NCI-H524 treated with DMSO at 0.1 percent for 48 hours (cell line): ENCODE results near the gene PHKA2.

Source experiments
- DNase-seq: peaks from one replicate; lab custom pipeline; 2025; lab: John Stamatoyannopoulos, UW

The PHKA2 gene

GRCh38 chrX:18927558-18927957, 56.4 kb downstream of the PHKA2 start:
- peak; percentile 30 for DNase-seq

- no peak for DNase-seq
Observed at GRCh38 chrX:18924507-18925088, 59.3 kb downstream of the PHKA2 start.

DNA sequence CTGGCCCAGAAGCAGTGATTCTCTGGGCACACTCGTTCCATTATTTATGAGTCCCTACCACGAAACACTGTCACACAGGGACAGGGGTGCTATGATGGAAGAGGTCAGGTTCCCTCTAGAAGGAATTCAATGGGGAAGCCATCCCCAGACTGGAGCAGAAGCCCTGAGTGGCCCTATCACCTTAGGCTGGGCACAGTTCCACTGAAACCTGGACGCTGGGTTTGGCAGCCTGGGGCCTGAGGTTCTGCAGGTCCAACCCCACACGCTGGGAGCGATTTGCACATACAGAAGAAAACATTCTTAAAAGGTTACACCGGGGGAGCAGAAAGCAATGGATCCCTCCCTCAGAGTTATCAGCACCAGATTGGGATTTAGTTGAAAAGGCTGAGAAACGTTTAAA, 63.3 kb downstream of the PHKA2 start:
- DNase-seq: no peak

GRCh38 chrX:18920079-18920478, 63.8 kb downstream of the PHKA2 start:
- DNase-seq: no peak

DNA sequence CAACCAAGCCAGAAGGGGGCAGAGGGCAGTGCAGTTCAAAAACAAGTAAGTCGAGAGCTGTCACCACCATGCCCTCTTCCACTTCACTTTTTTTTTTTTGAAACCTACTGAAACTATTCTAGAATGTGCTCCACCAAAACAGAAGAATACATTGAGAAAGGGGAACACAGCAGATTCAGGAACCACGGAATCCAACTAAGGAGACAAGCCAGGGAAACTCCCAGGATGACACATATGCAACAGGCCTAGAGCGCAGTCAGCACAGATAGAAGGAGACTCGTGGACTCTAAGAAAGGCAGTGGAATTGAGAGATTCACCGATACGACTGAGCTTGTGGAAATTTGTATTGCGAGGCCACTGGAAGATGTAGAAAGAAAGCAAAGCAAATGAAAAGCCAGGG, 66.1 kb downstream of the PHKA2 start:
- DNase-seq: no peak

- DNase-seq: no peak
Observed at GRCh38 chrX:18906286-18906685, 77.6 kb downstream of the PHKA2 start.

DNA sequence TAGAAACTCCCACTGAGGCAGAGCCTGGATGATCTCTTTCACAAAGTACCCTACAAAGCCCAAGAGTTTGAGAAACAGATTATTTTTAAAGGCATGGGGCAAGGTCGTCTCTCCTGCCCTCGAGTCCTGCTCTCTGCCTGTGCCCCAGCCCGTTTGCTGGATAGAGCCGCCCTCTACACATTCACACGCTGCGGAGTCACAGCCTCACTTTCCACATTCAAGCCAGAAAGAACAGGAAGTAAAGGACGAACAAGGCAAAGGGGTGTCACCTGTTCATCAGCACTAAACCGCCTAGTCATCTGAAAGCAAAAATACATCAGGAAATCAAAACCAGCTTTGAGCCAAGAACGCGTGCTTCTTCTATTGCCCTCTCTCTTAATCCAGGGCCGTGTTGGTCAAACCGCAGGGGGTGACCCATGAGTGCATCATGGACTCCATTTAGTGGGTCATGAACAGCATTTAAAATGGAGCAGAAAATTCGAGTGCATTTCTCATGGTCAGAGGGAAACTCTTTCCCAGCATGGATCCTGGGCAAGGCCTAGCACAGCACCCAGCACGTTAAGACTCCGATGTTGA, 83.4 kb downstream of the PHKA2 start:
- no peak for DNase-seq

GRCh38 chrX:18899796-18900380, 84.0 kb downstream of the PHKA2 start:
- DNase-seq: peak; percentile 21

- no peak for DNase-seq
Observed at GRCh38 chrX:18898492-18898891, 85.4 kb downstream of the PHKA2 start.

GRCh38 chrX:18898091-18898490, 85.8 kb downstream of the PHKA2 start:
- DNase-seq: no peak

DNA sequence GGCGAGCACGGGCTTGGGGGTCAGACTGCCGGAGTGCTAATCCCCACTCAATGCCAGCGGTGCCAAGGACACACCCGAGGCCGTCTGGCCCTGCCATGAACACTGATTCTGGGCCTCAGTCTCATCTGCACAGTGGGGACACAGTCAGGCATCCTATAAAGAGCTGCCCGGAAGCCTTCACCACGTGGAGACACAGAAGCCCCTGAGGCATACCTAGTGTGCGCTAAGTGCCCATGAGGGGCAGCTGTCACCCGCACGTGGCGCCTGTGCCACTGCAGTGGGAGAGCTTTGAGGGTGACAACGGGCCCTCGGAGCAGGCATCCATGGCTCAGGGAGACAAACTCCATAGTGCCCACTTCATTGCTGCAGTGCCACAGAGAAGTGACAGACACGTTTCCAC, 86.3 kb downstream of the PHKA2 start:
- DNase-seq: no peak

DNA sequence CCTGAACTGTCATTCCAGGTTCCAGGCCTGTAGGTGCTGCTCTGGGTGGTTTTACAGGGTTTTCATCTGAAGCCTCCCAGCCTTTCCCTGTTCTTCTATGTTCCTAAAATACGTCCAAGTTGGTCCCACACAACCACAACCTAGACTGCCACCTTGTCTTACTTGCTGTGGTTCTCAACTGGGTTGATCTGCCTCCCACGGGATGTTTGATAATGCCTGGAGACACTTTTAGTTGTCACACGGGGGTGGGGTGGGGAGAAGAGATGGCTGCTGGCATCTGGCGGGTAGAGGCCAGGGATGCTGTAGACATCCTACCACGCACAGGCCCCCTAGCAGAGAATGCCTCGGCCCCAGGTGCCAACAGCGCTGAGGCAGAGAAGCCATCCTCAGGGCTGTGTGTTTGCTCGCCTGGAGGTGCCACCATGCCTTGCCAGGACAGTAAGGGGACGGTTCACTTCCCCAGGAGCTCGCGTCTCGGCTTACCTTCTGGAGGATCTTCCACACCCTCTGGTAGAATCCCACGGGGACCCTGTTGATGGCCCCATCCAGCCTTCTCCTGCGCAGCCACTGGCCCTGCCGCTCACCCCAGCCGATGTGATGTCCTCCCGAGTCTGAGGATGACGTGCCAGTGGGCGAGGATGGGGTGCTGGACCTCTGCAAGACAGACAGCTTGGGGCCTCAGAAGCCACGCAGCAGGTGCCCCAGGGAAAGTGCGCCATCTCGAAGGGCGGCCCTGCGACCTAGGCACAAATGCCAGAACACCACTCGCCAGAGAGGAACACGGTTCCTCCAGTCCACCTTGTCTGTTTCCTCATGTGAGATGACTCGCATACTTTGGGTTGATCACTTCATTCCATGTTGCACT, 87.0 kb downstream of the PHKA2 start:
- DNase-seq: no peak

DNA sequence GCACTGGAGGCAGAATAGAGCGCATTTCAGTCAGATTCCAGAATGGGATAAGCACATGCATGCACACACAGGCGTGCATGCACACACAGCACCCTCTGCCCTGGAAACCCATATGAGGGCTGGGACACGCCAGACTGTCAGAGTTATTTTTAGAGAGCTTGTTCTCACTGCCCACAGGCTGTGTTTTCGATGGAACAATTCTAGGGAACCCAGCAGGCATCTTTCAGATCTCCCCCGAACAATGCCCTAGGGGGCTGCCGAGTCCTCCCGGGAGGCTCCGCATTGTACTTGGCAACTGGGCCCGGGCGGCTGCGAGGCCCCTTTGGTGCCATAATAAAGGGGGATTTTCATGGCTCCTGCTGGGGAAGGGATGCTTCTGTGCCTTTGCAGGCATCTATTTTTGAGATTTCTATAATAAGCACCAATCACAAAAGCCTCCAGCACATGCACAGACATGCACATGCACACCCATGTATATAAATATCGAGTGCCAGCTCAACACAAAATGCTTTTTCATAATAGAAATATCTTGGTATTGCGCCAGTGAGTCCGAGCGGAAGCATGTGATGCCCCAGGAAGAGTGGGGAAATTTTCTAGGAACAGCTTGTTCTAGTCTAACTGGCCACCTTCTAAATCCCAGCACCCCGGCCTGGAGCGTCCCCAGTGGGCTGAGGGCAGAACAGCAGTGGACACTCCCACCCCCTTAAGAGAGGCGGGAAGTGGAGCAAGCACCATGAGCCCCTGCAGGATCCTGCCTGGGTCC, 88.5 kb downstream of the PHKA2 start:
- peak; percentile 2 for DNase-seq

DNA sequence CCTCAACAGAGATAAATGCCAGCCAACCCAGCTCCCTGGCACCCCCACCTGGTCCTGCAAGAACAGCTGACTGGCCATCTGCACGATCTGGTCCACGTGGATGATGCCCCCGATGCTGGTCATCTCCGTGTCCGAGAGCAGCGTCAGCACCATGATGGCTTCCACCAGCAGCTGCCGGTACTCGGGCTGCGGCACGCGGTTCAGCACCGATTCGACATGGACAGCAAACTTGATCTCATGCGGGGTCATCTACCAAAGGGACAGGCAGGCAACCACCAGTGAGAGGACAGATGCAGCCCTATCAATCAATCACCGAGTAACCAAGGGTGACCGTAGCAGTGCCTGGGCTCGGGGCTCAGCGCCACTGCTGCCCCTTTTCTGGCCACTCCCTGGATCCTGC, 89.8 kb downstream of the PHKA2 start:
- no peak for DNase-seq

DNA sequence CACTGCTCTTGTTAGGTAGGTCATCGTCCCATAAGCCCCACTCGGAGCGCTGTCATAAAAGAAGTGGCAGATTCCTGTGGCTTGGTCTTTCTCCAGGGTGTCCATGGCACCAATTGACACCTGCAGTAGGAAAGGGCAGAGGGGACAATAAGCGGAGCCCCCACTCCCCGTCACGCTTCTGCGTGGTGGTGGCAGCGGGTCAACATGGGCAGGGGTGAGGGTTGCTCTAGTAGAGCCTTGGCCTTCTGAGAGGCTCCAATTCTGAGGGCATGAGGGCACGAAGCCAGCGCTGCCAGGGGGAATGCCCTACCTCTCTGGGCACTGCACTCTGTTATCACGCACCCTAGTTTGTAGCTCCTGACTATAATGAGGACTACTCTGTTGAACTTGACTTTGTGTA, 90.4 kb downstream of the PHKA2 start:
- DNase-seq: no peak

- no peak for DNase-seq
Observed at GRCh38 chrX:18892899-18893298, 91.0 kb downstream of the PHKA2 start.

DNA sequence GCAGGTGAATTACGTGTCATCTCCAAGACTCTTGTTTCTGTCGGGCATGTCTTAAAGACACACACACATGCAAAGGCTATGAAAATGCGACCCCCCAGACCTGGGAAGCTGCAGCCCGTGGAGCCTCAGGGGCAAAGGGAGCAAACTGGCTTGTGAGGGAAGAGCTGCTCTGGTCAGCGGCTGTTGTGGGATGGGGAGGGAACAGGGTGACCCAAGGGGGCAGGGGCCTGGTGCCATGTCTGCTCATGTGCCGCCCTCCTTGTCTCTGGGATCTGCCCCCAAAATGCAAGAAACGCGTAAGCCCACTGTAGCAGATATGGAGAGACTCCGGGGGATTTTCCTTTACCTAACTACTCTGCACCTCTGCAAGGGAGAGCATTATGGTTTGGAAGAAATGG, 92.4 kb downstream of the PHKA2 start:
- no peak for DNase-seq

DNA sequence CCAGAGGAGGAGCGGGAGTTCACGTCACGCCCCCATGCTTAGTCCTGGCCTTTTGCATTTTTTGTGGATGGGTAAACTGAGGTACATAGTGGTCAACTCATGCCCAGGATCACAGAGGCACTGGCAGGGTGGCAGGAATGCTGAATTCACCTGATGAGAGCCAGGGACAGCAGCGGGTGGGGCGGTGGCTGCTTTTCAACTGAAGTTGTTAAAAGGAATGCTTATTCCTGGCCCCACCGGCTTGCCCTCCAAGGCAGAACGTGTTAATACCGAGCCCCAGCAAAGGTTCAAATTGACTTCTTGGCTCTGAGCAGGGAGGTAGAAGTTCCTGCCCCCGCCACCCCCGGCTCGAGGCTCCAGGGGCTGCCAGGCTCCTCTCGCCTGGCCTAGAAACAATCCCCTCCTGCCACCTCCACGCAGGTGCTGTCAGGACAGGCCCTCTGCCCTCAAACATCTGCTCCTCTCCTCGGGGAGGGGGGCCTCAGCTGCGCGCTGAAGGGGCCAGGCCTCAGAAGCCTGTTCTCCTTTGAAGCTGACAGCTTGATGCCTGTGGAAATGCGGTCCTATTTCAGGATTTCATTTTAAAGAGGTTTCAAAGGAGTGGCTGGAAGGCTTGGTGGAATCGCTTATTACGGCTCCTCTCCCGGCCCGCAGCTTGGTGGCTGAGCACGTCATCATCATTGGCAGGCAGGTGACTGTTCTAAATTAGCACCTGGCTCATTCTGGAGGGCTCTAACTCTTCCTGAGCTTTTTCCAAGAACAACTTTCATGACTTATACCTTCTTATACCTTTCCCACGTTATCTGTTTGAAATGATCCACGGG, 93.0 kb downstream of the PHKA2 start:
- peak; percentile 87 for DNase-seq

- DNase-seq: peak; percentile 72
Observed at GRCh38 chrX:18890049-18890381, 93.9 kb downstream of the PHKA2 start.

DNA sequence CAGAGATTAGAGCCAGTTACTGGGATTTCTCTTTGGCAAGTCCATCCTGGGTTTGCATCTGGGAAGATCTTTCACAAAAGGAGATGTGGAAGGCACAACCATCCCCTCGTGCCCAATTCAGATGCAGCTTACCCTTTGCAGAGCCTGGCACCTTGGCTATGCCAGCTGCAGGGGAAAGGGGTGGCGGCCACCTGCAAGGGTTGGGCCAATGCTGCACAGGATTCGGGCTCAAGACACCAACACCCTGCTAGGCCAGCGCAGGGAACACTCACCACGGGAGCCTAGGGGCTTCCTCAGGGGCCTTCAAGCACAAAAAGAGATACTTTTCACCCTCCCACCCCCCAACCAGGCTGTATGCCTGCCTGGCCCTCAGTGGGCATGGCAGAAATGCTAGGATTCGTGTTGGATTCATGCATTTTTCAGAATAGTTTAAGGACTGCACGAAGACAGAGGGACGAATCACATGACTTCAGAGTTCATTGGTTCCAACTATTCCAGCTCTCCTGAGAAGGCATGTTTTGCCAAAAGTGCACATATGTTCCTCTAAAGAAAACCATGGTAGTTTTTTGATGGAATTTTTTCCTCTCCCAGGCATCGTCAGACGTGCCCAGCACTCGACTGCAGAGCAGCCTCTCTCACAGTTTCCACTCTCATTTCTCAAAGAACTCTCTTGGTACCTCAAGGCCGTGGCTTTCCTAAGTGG, 94.4 kb downstream of the PHKA2 start:
- DNase-seq: no peak

- DNase-seq: no peak
Observed at GRCh38 chrX:18888281-18888680, 95.6 kb downstream of the PHKA2 start.
